ENCODE results near the gene DEGS1. TPM values are rescaled to one million over a fixed set of nuclear protein-coding genes. Genes with fewer than 3 reads are reported as not detected.

Gene DEGS1
- total RNA-seq, 1 donor from 2014 or later, result 51.8 TPM

GRCh38 chr1:224238756-224239155 is 55.7 kb downstream of the DEGS1 start:
- H3K4me1 Mint-ChIP-seq, result no peaks in the 10 kb centered on the region
- H3K4me3 Mint-ChIP-seq, result no peak overlapping the region
- no peak overlapping the region for H3K27ac Mint-ChIP-seq
- peaks cover 23% of the 10 kb centered on the region for H3K36me3 Mint-ChIP-seq (ENCODE audit: low read depth)
- intact Hi-C loops (cut with micrococcal nuclease), result no loop called here
- H3K27me3 Mint-ChIP-seq, result no peaks in the 10 kb centered on the region
- no peak for DNase-seq
- no peaks in the 10 kb centered on the region for H3K9me3 Mint-ChIP-seq

Other genes starting within 250 kb of the DEGS1 start
- 26.0 and 26.3 TPM in 2 replicates for gene FBXO28, start 69.1 kb upstream of the DEGS1 start, total RNA-seq
- 41.4 and 52.4 TPM in 2 replicates for gene NVL, start 146.9 kb downstream of the DEGS1 start, total RNA-seq
- gene CNIH4, start 173.6 kb downstream of the DEGS1 start, total RNA-seq, result 77.2 and 78.1 TPM in 2 replicates

All from activated CD4-positive, alpha-beta T cell treated with anti-CD3 and anti-CD28 coated beads, Interleukin-2, amount 10 ng/mL, durations not matched to agents 24 days and 14 days (primary cell).